ENCODE results near the gene CCM2.
"Not testable (repeated sequence)": the region's sequence is repeated elsewhere in the genome, so short reads cannot be mapped to it uniquely, and the experiment has no call there.

CCM2 gene

GRCh38 chr7:45112648-45113047 lies 112.6 kb downstream of the CCM2 start:
- in situ Hi-C loops (cut with MboI; ENCODE audit: low pct_unique_long_range_greater_than_20kb, low sequenced_read_pairs, unreplicated experiment) = no loop called here
- no peak for DNase-seq (ENCODE audit: low spot score)
- TF ChIP-seq CTCF (IDR thresholded peaks at IDR 0.05; ENCODE audit: extremely low read depth, insufficient read depth, missing control alignments) = no peak

- in situ Hi-C loops (cut with MboI; ENCODE audit: low pct_unique_long_range_greater_than_20kb, low sequenced_read_pairs, unreplicated experiment); DNase-seq (ENCODE audit: low spot score): not testable (repeated sequence)
Observed at GRCh38 chr7:45114257-45114656, 114.3 kb downstream of the CCM2 start.

GRCh38 chr7:45114926-45115325 lies 114.9 kb downstream of the CCM2 start:
- TF ChIP-seq CTCF (IDR thresholded peaks at IDR 0.05; ENCODE audit: extremely low read depth, insufficient read depth, missing control alignments) = no peak
- in situ Hi-C loops (cut with MboI; ENCODE audit: low pct_unique_long_range_greater_than_20kb, low sequenced_read_pairs, unreplicated experiment) = no loop called here
- DNase-seq (ENCODE audit: low spot score) = no peak

GRCh38 chr7:45116048-45116447 lies 116.0 kb downstream of the CCM2 start:
- no peak for TF ChIP-seq CTCF (IDR thresholded peaks at IDR 0.05; ENCODE audit: extremely low read depth, insufficient read depth, missing control alignments)
- no peak for DNase-seq (ENCODE audit: low spot score)
- in situ Hi-C loops (cut with MboI; ENCODE audit: low pct_unique_long_range_greater_than_20kb, low sequenced_read_pairs, unreplicated experiment) = no loop called here

GRCh38 chr7:45117582-45117981 lies 117.6 kb downstream of the CCM2 start:
- DNase-seq (ENCODE audit: low spot score) = no peak
- no peak for TF ChIP-seq CTCF (IDR thresholded peaks at IDR 0.05; ENCODE audit: extremely low read depth, insufficient read depth, missing control alignments)
- in situ Hi-C loops (cut with MboI; ENCODE audit: low pct_unique_long_range_greater_than_20kb, low sequenced_read_pairs, unreplicated experiment) = no loop called here

GRCh38 chr7:45118292-45118691 lies 118.3 kb downstream of the CCM2 start:
- in situ Hi-C loops (cut with MboI; ENCODE audit: low pct_unique_long_range_greater_than_20kb, low sequenced_read_pairs, unreplicated experiment) = no loop called here
- no peak for DNase-seq (ENCODE audit: low spot score)
- TF ChIP-seq CTCF (IDR thresholded peaks at IDR 0.05; ENCODE audit: extremely low read depth, insufficient read depth, missing control alignments) = no peak

- in situ Hi-C loops (cut with MboI; ENCODE audit: low pct_unique_long_range_greater_than_20kb, low sequenced_read_pairs, unreplicated experiment) = no loop called here
- no peak for TF ChIP-seq CTCF (IDR thresholded peaks at IDR 0.05; ENCODE audit: extremely low read depth, insufficient read depth, missing control alignments)
- DNase-seq (ENCODE audit: low spot score) = no peak
Observed at GRCh38 chr7:45118889-45119331, 118.9 kb downstream of the CCM2 start.

Data from GM13977 (cell line).